ENCODE data around the gene EPB41L4B.
"Not testable (repeated sequence)": the region's sequence is repeated elsewhere in the genome, so short reads cannot be mapped to it uniquely, and the experiment has no call there.

EPB41L4B gene

DNA sequence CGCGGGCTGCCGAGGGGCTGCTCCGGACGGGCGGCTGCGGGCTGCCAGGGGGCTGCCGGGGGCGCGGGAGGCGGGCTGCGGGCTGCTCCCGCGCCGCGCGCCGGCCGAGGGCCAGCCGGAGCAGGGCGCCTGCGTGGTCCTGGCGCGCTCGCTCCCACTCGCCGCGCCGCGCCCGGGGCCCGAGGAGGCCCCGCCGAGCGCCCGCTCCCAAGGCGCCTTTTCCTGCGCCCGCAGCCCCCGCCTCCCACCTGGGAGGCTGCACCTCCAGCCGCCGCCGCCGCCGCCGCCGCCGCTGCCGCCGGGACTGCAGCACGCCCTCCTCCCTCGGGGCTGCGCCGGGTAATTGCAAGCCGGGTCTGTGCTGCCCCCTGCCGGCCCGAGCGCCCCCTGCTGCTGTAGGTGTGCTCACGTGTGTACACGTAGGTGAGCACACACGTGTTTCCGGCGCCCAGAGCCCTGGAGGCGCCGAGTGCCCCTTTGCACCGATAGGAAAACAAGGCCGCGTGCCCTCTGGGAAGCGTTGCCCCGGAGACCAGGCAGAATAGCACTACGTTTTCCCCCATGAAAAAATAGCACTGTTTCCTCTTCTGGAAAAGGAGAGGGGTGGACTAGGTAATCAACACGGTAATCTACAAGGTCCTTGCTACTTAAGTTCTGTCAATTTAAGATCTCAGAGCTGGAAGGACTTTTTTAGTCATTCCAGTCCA, at the start of gene EPB41L4B:
Gene EPB41L4B (minus strand): TSS at position 318 of the 707 bp plus-strand sequence. CDS start 613 bp downstream, outside the sequence.
- no peak for DNase-seq

- no peak for DNase-seq
These were observed 48.4 kb upstream of the EPB41L4B start for GRCh38 chr9:109369285-109369684.

DNA sequence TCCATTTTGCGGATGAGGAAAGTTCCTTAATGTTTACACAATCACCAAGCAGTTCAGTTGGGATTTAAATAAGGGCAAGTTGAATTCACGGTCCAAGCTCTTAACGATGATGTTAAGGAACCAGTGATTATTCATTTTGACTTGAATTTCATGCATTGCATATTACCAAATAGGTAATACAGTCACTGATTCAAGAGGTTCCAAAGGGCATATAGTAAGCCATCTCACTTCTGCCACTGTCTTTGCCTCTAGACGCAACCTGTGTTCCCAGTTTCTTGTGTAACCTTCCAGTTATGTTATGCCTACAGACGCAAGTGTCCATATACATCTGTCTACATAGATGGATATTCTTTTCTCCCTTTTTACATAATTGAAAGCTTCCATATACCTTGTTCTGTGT, 39.9 kb upstream of the EPB41L4B start:
- DNase-seq = no peak

GRCh38 chr9:109358968-109359603, 38.2 kb upstream of the EPB41L4B start:
- not testable (repeated sequence) for DNase-seq

DNA sequence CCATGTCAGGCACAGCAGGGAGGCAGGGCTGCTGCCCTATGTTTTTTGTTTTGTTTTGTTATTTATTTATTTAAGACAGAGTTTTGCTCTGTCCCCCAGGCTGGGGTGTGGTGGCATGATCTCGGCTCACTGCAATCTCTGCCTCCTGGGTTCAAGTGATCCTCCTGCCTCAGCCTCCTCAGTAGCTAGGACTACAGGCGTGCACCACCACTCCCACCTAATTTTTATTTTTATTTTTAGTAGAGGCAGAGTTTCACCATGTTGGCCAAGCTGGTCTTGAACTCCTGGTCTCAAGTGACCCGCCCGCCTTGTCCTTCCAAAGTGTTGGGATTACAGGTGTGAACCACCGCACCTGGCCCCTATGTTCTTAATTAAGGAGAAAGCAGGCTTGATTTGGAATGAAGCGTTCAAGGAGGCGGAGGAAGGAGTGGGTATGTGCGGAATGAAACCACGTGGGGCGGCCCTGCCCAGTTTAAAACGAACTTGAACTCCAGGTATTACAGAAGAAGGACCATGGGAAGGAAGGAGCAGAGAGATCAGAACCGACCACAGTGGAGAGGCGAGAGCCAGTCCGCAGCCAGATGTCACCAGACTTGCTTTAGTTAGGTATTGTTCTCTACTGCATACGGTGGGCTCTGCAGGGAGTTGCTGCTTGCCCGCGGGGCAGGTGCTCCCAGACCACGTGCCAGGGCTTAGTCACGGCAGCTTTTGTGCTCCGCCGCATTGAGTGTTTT, 34.9 kb upstream of the EPB41L4B start:
- no peak for DNase-seq

- DNase-seq = no peak
These were observed 33.3 kb upstream of the EPB41L4B start for GRCh38 chr9:109354190-109354589.

DNA sequence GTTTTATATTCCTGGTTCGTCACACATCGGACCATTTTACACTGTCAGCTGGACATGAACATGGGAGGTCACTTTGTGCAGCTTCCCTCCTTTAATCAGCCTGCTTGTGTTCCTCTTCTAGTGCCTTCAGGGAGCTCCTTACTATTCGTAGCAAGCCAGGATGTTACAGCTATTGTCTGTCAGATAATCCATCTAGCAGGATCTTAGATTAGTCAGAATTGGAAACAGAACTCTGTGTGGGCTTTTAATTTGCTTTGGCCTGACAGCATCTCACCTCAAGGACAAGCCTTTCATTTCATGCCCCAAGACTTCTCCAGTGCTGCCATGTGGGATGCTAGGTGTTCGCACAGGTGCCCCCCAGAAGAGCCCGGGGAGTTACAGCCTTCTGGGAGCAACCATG, 30.2 kb upstream of the EPB41L4B start:
- DNase-seq = no peak

DNA sequence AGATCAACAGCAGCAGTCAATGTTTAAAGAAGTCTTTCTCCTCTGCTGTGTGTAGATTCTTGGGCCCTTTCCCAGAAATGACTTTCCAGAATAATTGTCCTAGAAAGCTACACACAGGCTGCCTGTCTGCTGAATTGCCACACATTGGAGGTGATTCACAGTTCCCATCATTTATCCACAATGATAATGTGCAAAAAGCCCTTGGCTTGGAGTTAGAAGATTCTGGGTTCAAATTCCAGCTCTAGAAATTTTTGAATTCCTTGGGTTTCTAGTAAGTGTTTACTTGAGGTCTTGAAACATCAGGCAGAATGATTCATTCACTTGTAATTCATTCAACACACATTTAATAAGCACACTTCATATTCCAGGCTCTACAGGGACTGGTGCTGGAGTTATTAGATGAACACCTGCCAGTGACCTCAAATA, 28.6 kb upstream of the EPB41L4B start:
- no peak for DNase-seq

DNA sequence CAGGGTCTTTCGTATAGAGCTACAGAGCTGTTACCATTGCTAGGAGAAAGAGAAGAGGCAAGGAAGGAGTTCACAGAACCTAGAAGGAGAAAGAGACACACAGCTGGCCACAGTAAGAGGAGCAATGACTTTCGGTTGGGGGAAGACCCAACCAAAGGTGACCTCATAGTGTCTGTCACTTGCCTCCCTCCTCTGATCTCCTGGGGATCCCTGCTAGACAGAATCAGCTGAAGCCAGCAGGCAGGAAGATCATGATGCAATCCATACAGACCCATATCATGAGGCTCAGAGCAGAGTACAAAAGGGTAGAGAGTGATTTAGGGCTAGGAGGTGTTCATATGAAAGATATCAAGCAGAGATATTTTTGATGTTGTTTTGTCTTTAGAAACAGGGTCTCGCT, 26.0 kb upstream of the EPB41L4B start:
- DNase-seq = no peak

DNA sequence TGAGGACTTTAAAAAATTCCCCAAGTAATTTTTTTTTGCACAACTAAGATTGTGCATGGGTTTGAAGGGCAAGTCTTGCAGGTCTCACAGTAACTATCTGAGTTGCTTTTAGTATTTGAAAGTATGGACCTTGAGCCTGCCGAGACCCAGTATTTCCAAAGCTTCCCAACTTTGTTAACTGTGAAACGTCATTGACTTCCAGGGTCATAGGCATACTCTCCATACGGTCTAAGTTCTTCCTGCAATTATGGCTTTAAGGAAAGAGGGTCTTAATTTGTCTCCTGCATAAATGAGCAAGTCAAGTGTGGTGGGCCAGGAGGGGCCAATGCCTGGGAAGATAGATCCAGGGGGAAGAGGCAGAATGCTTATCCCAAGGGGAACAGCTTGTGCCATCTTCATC, 24.0 kb upstream of the EPB41L4B start:
- no peak for DNase-seq

DNA sequence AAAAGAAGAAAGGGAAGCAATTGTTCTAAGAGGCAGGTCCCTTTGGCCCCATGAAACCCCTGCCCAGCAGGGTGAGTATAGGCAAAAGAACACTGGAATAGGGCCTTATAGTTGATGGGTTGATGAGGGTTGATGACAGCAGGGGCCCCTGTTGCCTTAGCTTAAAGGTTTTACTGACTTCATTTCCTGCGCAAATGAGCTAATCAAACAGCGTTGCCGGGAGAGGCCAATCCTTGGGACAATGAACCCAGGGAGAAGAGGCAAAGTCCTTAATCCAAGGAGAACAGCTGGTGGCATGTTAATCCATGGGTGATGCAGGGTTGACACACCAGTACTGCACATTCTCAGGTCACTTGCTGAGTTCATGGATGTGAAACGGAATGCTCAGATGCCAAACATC, 22.0 kb upstream of the EPB41L4B start:
- no peak for DNase-seq

DNA sequence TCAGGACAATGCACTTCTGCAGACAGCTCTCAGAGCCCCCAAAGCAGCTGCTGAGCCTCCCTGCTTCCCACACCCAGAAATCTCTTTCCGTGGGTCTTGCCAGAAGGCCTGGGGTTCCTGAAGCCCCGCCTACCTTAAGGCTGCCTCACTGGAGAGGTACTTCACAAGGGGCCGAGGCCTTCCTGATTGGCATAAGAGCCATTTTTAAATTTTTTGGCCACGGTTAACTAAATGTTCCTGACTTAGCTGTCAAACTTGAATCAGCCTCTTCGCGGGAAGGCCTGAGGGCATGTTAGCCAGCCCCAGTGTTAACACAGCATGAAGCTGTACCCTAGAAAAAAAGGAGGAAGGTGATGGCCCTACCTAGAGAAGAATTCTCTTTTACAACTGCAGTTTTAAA, 20.7 kb upstream of the EPB41L4B start:
- no peak for DNase-seq

DNA sequence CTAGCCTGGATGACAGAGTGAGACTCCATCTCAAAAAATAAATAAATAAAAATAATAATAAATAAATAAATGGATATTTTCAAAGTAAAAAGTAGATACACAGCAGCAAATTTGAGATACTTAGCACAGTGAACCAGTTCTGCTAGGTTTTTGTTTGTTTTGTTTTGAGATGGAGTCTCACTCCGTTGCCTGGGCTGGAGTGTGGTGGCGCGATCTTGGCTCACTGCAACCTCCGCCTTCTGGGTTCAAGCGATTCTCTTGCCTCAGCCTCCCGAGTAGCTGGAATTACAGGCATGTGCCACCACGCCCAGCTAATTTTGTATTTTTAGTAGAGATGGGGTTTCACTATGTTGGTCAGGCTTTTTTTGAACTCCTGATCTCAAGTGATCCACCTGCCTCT, 20.1 kb upstream of the EPB41L4B start:
- DNase-seq = not testable (repeated sequence)

GRCh38 chr9:109336409-109336808, 15.6 kb upstream of the EPB41L4B start:
- DNase-seq = no peak

- no peak for DNase-seq
These were observed 15.1 kb upstream of the EPB41L4B start for GRCh38 chr9:109335929-109336328.

- no peak for DNase-seq
These were observed 14.3 kb upstream of the EPB41L4B start for GRCh38 chr9:109335121-109335520.

GRCh38 chr9:109331353-109331752, 10.5 kb upstream of the EPB41L4B start:
- DNase-seq = no peak

DNA sequence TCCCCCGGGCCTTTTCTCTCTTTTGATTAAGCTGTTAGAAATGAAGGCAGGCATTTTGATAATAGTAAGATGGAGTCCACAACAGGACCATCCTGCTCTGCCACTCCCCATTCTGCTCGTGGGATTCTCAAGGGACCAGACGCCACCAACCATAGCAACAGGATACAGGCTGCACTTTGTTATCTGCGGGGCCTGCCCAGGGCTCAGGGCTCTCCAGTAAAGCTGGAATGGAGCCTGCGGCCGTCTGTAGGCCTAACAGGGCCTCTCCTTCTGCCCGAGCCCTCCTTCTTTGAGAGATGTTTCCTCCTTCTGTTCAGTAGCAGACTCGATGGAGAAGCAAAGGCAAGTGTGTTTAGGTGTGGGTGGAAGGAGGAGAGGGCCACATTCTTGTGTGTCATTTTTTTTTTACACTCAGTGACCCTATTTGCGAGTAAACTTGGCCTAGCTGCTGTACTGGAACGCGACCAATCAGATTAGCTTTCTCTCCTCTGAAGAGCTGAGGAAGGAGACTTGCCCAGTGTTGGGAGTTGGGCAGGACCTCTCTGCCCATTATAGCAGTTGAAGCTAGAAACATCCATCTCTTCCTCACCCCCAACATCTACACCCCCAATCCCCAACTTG, 8.9 kb upstream of the EPB41L4B start:
- no peak for DNase-seq

DNA sequence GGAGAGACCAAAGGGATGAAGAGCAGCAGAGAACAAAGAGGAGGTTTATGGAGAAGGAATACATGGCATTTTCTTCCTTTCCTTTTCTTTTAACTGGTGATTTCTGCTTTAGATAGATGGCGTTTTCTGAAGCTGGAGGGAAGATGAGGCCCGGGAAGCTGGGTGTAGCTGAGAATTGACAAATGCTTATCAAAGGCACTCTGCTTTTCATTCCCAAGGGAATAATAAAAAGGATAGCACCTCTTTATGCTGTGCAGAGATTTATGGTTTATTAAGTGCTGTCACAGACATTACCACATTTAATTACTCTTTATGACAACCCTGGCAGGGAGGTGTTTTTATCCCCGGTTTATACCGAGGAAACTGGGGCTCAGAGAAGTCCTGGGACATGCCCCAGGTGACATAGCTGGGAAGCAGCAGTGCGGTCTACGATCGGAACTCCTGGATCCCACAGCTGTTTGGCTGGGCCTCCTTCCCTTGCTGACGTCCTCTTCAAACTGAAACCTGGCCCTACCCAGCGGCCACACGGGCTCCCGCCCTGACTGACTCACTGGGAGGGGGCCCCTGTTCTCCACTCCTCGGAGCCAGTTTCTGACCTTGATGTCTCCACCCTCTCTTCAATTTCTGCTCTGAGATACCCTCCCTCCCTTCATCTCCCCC, 8.2 kb upstream of the EPB41L4B start:
- no peak for DNase-seq

- DNase-seq = no peak
These were observed 4.2 kb upstream of the EPB41L4B start for GRCh38 chr9:109325089-109325488.

DNA sequence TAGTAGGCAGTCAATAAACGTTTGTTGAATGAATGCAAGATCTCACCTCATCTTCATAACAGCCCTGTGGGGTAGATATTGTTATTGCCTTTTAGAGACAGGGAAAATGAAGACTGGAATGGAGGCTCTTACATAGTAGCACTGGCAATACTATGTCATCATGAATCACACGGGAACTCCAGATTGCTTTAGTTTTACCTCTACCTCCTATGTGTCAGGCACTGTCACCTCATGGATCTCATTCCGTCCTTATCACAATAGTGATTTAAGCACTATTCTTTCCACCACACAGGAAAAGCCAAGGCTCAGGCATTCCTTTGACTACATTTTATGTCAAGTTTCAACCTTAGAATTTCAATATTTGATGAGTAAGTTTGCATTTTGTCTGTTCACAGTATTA, 2.9 kb upstream of the EPB41L4B start:
- DNase-seq = no peak

GRCh38 chr9:109321727-109322126, 868 bp upstream of the EPB41L4B start:
- DNase-seq = no peak

- DNase-seq = no peak
These were observed 523 bp downstream of the EPB41L4B start for GRCh38 chr9:109320331-109320741.

Measured in NCI-H446 treated with DMSO at 0.1 percent for 48 hours (cell line).